ENCODE results near the gene UGT2B10.

The UGT2B10 gene

GRCh38 chr4:68871809-68872642, 56.2 kb downstream of the UGT2B10 start:
- no peak for DNase-seq

GRCh38 chr4:68872643-68873502, 57.1 kb downstream of the UGT2B10 start:
- no peak for DNase-seq

DNA sequence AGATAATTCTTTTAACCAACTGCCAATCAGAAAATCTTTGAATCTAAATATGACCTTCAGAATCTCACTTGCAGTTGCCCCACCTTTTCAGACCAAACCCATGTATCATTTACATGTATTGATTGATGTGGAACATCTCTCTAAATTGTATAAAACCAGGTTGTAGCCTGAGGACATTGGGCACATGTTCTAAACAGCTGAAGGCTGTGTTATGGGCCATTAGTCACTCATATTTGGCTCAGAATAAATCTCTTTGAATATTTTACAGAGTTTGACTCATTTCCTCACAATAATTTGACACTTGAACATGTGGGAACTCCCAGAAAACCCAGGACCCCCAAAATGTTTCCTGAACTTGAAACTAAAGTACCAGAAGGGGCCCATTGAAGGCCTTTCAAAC, 58.7 kb downstream of the UGT2B10 start:
- DNase-seq, result no peak

DNA sequence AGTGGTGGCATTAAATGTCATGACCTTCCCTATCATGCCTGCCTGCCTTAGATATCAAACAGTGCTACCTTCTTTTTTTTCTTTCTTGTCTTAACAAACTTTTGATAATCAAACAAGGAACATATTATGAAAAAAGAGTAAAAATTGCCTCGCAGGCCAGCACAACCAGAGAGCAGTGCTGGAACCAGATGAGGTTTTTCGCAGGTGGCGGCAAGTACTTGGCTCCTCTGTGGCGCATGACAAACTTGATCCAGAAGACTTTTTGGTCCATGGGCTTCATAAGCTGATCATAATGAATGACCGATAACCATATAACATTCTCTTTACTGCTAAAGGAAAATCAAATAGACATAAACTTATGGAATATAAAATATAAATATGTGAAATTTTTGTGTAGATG, 61.8 kb downstream of the UGT2B10 start:
- DNase-seq, result no peak

GRCh38 chr4:68878048-68878447, 62.3 kb downstream of the UGT2B10 start:
- no peak for DNase-seq

All from femur (tissue), 1 donor.